HG03196 (cell line): ENCODE results near the gene ARHGEF10L.

Source experiments
- ATAC-seq: cut with Tn5 transposase; IDR thresholded peaks from one replicate; pipeline ENCODE4 v1.9.1; 2021; ENCODE audit not compliant: unreplicated experiment

The ARHGEF10L gene

GRCh38 chr1:17653728-17654351, 114.3 kb downstream of the ARHGEF10L start:
- no peak for ATAC-seq

- ATAC-seq = no peak
Observed at GRCh38 chr1:17654519-17654918, 115.0 kb downstream of the ARHGEF10L start.

GRCh38 chr1:17655169-17655568, 115.7 kb downstream of the ARHGEF10L start:
- no peak for ATAC-seq

- ATAC-seq = no peak
Observed at GRCh38 chr1:17655922-17656321, 116.4 kb downstream of the ARHGEF10L start.

GRCh38 chr1:17657436-17657835, 117.9 kb downstream of the ARHGEF10L start:
- no peak for ATAC-seq

GRCh38 chr1:17658837-17659236, 119.3 kb downstream of the ARHGEF10L start:
- no peak for ATAC-seq

- ATAC-seq = no peak
Observed at GRCh38 chr1:17661546-17662157, 122.2 kb downstream of the ARHGEF10L start.

- ATAC-seq = no peak
Observed at GRCh38 chr1:17662296-17662695, 122.8 kb downstream of the ARHGEF10L start.

GRCh38 chr1:17662786-17663185, 123.3 kb downstream of the ARHGEF10L start:
- no peak for ATAC-seq

- ATAC-seq = no peak
Observed at GRCh38 chr1:17663646-17664045, 124.1 kb downstream of the ARHGEF10L start.

GRCh38 chr1:17664322-17664721, 124.8 kb downstream of the ARHGEF10L start:
- ATAC-seq = no peak

GRCh38 chr1:17665054-17665453, 125.6 kb downstream of the ARHGEF10L start:
- no peak for ATAC-seq

- no peak for ATAC-seq
Observed at GRCh38 chr1:17665950-17666720, 126.6 kb downstream of the ARHGEF10L start.

GRCh38 chr1:17667641-17668040, 128.1 kb downstream of the ARHGEF10L start:
- no peak for ATAC-seq

GRCh38 chr1:17668195-17668594, 128.7 kb downstream of the ARHGEF10L start:
- ATAC-seq = no peak

GRCh38 chr1:17668624-17669175, 129.2 kb downstream of the ARHGEF10L start:
- no peak for ATAC-seq

- no peak for ATAC-seq
Observed at GRCh38 chr1:17669305-17669704, 129.8 kb downstream of the ARHGEF10L start.

GRCh38 chr1:17669866-17670451, 130.5 kb downstream of the ARHGEF10L start:
- ATAC-seq = no peak

GRCh38 chr1:17670587-17671313, 131.3 kb downstream of the ARHGEF10L start:
- no peak for ATAC-seq

GRCh38 chr1:17671314-17671705, 131.8 kb downstream of the ARHGEF10L start:
- ATAC-seq = no peak

GRCh38 chr1:17671741-17672140, 132.2 kb downstream of the ARHGEF10L start:
- ATAC-seq = no peak
